GM19023 (cell line): ENCODE measurements around the gene FAM120C.

ENCODE experiments used
- ATAC-seq: cut with Tn5 transposase; IDR thresholded peaks from one replicate; pipeline ENCODE4 v1.9.1; 2021; ENCODE audit warnings: mild to moderate bottlenecking, moderate library complexity; ENCODE audit not compliant: unreplicated experiment

The FAM120C gene

GRCh38 chrX:54182864-54183613 lies at the start of gene FAM120C:
Gene FAM120C, minus strand, starts transcription at chrX:54183254. Its CDS starts 56 bp downstream, at chrX:54183198.
- peak; percentile 52 for ATAC-seq

GRCh38 chrX:54230435-54231148 lies 47.5 kb upstream of the FAM120C start:
- no peak for ATAC-seq

- no peak for ATAC-seq
These were observed 40.5 kb upstream of the FAM120C start for GRCh38 chrX:54223581-54223980.

GRCh38 chrX:54213603-54214002 lies 30.5 kb upstream of the FAM120C start:
- no peak for ATAC-seq

- ATAC-seq, result no peak
These were observed 25.5 kb upstream of the FAM120C start for GRCh38 chrX:54208531-54208930.

- no peak for ATAC-seq
These were observed 15.2 kb upstream of the FAM120C start for GRCh38 chrX:54198262-54198661.

- no peak for ATAC-seq
These were observed 12.0 kb upstream of the FAM120C start for GRCh38 chrX:54194982-54195588.

GRCh38 chrX:54193085-54193821 lies 10.2 kb upstream of the FAM120C start:
- ATAC-seq, result no peak

GRCh38 chrX:54184474-54184873 lies 1.4 kb upstream of the FAM120C start:
- no peak for ATAC-seq

- peak; percentile 62 for ATAC-seq
These were observed 725 bp downstream of the FAM120C start for GRCh38 chrX:54182194-54182863.

- no peak for ATAC-seq
These were observed 1.7 kb downstream of the FAM120C start for GRCh38 chrX:54181202-54181953.

GRCh38 chrX:54180403-54180802 lies 2.7 kb downstream of the FAM120C start:
- ATAC-seq, result no peak

GRCh38 chrX:54178100-54178940 lies 4.7 kb downstream of the FAM120C start:
- ATAC-seq, result no peak

- no peak for ATAC-seq
These were observed 5.7 kb downstream of the FAM120C start for GRCh38 chrX:54177306-54177705.

GRCh38 chrX:54173791-54174190 lies 9.3 kb downstream of the FAM120C start:
- no peak for ATAC-seq

GRCh38 chrX:54172455-54172854 lies 10.6 kb downstream of the FAM120C start:
- no peak for ATAC-seq

- ATAC-seq, result no peak
These were observed 11.4 kb downstream of the FAM120C start for GRCh38 chrX:54171527-54172250.

GRCh38 chrX:54171091-54171490 lies 12.0 kb downstream of the FAM120C start:
- ATAC-seq, result no peak
